Loucy (cell line): Measurements from ENCODE around the gene SCNN1B.

Source experiments
- CTCF ChIP-seq: fragments of 200-600 bp; sonication (generic); conservative IDR thresholded peaks from 2 replicates; pipeline ENCODE4 v1.5.1; 2014; ENCODE audit warnings: mild to moderate bottlenecking, antibody characterized with exemption, low read length
- EZH2phosphoT487 ChIP-seq: fragments of 200-600 bp; IDR thresholded peaks from 2 replicates; pipeline ENCODE4 v1.6.1; 2018; ENCODE audit warnings: antibody characterized with exemption, mild to moderate bottlenecking, moderate library complexity, borderline replicate concordance

DNA sequence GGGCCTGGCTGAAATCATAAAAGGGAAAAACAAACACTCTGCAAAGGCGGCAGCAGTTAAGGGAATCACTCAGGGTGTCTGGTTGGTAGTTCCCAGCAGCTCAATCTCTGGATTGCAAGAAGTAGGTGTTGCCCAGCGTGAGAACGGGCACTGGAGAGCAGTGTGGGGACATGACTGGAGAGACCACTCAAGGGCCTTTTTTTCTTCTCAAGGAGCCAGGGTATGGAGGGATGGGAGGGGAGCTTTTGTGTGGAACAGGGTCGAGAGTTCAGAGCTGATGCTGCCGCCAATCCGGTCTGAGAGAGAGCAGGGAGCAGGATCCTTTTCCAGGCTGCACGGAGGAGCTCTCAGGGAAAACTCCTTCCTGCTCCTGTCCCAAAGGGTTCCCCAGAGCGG, 15.2 kb downstream of the SCNN1B start:
- TF ChIP-seq CTCF (no peak), EZH2phosphoT487 (no peak)
